GM18868 (cell line): ENCODE measurements around the gene GOLGB1.
A peak's percentile ranks its signal among the peaks of the same experiment; 100 is the strongest.

Source experiments
- ATAC-seq: cut with Tn5 transposase; IDR thresholded peaks from one replicate; pipeline ENCODE4 v1.9.1; 2021; ENCODE audit warnings: mild to moderate bottlenecking, moderate library complexity; ENCODE audit not compliant: unreplicated experiment

GOLGB1 gene

GRCh38 chr3:121645054-121645453 lies 104.5 kb downstream of the GOLGB1 start:
- no peak for ATAC-seq

- ATAC-seq, result no peak
These were observed 106.8 kb downstream of the GOLGB1 start for GRCh38 chr3:121642601-121643314.

GRCh38 chr3:121641127-121641526 lies 108.4 kb downstream of the GOLGB1 start:
- no peak for ATAC-seq

DNA sequence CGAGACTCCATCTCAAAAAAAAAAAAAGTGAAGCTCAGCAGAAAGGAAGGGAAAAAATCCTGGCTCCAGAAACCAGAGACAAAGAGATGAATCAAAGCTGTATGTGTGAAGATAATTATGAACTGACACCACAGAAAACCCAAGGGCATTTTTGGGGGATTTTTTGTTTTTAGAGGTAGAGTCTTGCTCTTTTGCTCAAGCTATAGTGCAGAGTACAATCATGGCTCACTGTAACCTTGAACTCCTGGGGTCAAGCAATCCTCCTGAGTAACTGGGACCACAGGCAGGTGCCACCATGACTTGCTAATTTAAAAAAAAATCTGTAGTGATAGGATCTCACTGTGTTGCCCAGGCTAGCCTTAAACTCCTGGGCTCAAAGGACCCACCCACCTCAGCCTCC lies 111.6 kb downstream of the GOLGB1 start:
- ATAC-seq, result peak; percentile 74

DNA sequence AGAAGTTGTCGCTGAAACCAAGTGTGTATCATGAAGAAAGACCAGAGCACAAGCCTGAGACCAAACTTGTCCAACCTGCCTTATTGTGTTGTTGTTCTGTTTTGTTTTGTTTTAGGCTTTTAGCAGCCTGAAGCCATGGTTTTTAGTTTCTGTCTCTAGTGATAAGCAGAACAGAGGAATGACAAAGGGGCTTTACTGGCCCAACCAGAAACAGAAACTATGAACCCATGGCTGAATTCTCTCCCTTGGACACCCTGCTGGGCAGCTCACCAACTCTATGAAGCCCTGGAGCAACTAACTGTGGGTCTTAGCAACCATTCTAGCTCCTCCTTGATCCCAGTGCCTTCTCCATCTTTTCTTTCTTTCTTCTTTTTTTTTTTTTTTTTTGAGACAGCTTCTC lies 119.2 kb downstream of the GOLGB1 start:
- ATAC-seq, result no peak

GRCh38 chr3:121629601-121630000 lies 119.9 kb downstream of the GOLGB1 start:
- ATAC-seq, result no peak

DNA sequence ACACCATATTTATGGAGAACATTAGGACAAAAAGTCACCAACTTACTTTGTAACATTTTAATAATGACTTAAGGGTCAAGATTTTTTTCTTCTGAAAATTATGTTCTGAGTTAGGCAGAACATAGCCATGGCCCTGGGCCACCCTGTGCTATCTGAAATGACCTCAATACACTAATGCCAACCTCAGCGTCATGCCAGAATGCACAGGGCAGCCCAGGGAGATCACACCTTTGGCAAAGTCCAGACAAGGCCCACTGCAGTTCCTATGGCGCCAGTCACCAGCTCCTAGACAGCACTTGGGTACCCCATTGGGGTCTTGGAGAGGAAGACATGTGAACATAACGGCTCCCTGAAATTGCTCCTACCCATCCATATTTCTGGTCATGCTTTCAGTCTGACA lies 121.9 kb downstream of the GOLGB1 start:
- no peak for ATAC-seq

DNA sequence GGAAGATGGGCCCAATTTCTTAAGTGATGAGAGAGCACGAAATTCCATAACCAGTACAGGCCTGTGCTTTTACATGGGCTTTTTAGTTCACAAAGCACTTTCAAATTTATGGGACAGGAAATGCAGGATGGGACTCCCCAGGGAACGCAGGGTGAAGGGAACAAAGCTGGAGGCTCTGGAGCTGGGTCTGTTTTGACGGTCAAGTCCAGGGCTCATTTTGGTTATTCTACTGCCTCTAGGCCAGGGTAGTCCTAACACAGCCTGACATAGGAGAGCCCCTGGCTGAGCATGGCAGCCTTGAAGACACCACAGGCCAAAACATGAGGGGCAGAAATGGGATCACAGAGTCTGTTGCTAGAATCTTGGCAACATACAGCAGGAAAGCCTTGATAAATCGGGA lies 122.3 kb downstream of the GOLGB1 start:
- ATAC-seq, result no peak

GRCh38 chr3:121626495-121626894 lies 123.0 kb downstream of the GOLGB1 start:
- ATAC-seq, result no peak

- ATAC-seq, result no peak
These were observed 125.2 kb downstream of the GOLGB1 start for GRCh38 chr3:121624147-121624899.

- ATAC-seq, result no peak
These were observed 128.1 kb downstream of the GOLGB1 start for GRCh38 chr3:121621491-121621890.

- no peak for ATAC-seq
These were observed 129.8 kb downstream of the GOLGB1 start for GRCh38 chr3:121619691-121620090.
